HG02970 (cell line): ENCODE results near the gene HIVEP2.

Source experiments
- ATAC-seq: cut with Tn5 transposase; IDR thresholded peaks from one replicate; pipeline ENCODE4 v1.9.1; 2021; ENCODE audit warnings: mild to moderate bottlenecking, moderate library complexity, moderate number of reproducible peaks; ENCODE audit not compliant: unreplicated experiment, low FRiP score

HIVEP2 gene

GRCh38 chr6:142870787-142871415 is 74.1 kb downstream of the HIVEP2 start:
- ATAC-seq: no peak

- ATAC-seq: no peak
These were observed 76.1 kb downstream of the HIVEP2 start for GRCh38 chr6:142868917-142869316.

- ATAC-seq: no peak
These were observed 76.8 kb downstream of the HIVEP2 start for GRCh38 chr6:142867988-142868812.

- no peak for ATAC-seq
These were observed 77.6 kb downstream of the HIVEP2 start for GRCh38 chr6:142867355-142867801.

- no peak for ATAC-seq
These were observed 81.0 kb downstream of the HIVEP2 start for GRCh38 chr6:142863981-142864380.

GRCh38 chr6:142861711-142862110 is 83.3 kb downstream of the HIVEP2 start:
- no peak for ATAC-seq

GRCh38 chr6:142860498-142860897 is 84.5 kb downstream of the HIVEP2 start:
- no peak for ATAC-seq

- peak; percentile 18 for ATAC-seq
These were observed 87.0 kb downstream of the HIVEP2 start for GRCh38 chr6:142857796-142858555.

- ATAC-seq: peak; percentile 40
These were observed 87.7 kb downstream of the HIVEP2 start for GRCh38 chr6:142857233-142857761.

GRCh38 chr6:142856624-142857232 is 88.2 kb downstream of the HIVEP2 start:
- peak; percentile 55 for ATAC-seq

GRCh38 chr6:142855893-142856623 is 88.9 kb downstream of the HIVEP2 start:
- no peak for ATAC-seq

GRCh38 chr6:142854589-142855488 is 90.1 kb downstream of the HIVEP2 start:
- no peak for ATAC-seq

- ATAC-seq: no peak
These were observed 91.5 kb downstream of the HIVEP2 start for GRCh38 chr6:142853244-142854180.

GRCh38 chr6:142851601-142852000 is 93.4 kb downstream of the HIVEP2 start:
- no peak for ATAC-seq

- no peak for ATAC-seq
These were observed 94.1 kb downstream of the HIVEP2 start for GRCh38 chr6:142850679-142851423.

GRCh38 chr6:142848976-142849375 is 96.0 kb downstream of the HIVEP2 start:
- no peak for ATAC-seq

- no peak for ATAC-seq
These were observed 96.8 kb downstream of the HIVEP2 start for GRCh38 chr6:142848156-142848555.
